Nephron progenitor cell (in vitro differentiated cells): Measurements from ENCODE around the gene SRD5A1.

ENCODE experiments used
- DNase-seq: peaks from one replicate; pipeline ENCODE4 v3.0.0; 2021
- H3K27ac Mint-ChIP-seq: 2 replicates; pipeline ENCODE4 v1.8.0; 2021; ENCODE audit warnings: mild to moderate bottlenecking, moderate library complexity, mixed read lengths
- H3K27me3 Mint-ChIP-seq: 2 replicates; pipeline ENCODE4 v1.8.0; 2021; ENCODE audit warnings: mild to moderate bottlenecking, low read depth, mixed read lengths; ENCODE audit not compliant: poor library complexity
- H3K36me3 Mint-ChIP-seq: 2 replicates; pipeline ENCODE4 v1.8.0; 2021; ENCODE audit warnings: low read depth, mixed read lengths
- H3K4me1 Mint-ChIP-seq: 2 replicates; pipeline ENCODE4 v1.8.0; 2021; ENCODE audit warnings: mixed read lengths
- H3K4me3 Mint-ChIP-seq: 2 replicates; pipeline ENCODE4 v1.8.0; 2021; ENCODE audit warnings: mild to moderate bottlenecking, moderate library complexity, mixed read lengths
- H3K9me3 Mint-ChIP-seq: 2 replicates; pipeline ENCODE4 v1.8.0; 2021; ENCODE audit warnings: mild to moderate bottlenecking, moderate library complexity, mixed read lengths
- TF ChIP-seq, protein P1 (sequence below): fragments of 200-600 bp; sonication (generic); IDR thresholded peaks from 2 replicates; pipeline ENCODE4 v1.5.0; 2021; ENCODE audit warnings: antibody characterized with exemption

SRD5A1 gene

DNA sequence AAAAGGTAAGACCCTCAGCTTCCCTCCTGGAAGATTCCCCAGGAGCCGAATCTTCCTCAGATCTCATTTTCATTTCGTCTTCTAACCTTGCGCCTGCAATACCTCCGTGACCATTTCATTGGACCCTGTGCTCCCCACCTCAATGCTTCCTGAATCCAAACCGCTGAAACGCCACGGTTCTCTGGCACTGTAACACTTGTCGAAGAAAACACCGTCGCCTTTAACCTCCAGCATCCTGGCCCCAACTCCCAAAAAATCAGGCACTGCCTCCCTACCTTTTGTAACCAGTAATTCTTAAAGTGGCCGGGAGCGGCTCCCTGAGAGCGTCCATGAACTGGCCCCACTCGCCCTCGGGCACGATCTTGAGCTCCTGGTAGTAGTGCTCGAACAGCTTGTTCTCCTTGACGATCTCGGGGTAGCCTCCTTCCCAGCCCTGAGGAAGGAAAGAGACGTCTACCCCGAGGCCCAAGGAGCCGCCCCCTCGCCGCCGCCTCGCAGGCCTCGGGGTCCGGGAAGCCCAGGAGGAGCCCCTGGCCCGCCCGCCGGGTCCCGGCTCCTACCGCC, 834 bp upstream of the SRD5A1 start:
- Mint-ChIP-seq H3K4me3 (peak overlapping the region; percentile 99), H3K9me3 (no peaks in the 10 kb centered on the region), H3K36me3 (peaks cover 38% of the 10 kb centered on the region), H3K4me1 (peaks cover 34% of the 10 kb centered on the region), H3K27ac (peak overlapping the region; percentile 93), H3K27me3 (peaks cover 3% of the 10 kb centered on the region)
- no peak for DNase-seq
- TF ChIP-seq, protein P1, sequence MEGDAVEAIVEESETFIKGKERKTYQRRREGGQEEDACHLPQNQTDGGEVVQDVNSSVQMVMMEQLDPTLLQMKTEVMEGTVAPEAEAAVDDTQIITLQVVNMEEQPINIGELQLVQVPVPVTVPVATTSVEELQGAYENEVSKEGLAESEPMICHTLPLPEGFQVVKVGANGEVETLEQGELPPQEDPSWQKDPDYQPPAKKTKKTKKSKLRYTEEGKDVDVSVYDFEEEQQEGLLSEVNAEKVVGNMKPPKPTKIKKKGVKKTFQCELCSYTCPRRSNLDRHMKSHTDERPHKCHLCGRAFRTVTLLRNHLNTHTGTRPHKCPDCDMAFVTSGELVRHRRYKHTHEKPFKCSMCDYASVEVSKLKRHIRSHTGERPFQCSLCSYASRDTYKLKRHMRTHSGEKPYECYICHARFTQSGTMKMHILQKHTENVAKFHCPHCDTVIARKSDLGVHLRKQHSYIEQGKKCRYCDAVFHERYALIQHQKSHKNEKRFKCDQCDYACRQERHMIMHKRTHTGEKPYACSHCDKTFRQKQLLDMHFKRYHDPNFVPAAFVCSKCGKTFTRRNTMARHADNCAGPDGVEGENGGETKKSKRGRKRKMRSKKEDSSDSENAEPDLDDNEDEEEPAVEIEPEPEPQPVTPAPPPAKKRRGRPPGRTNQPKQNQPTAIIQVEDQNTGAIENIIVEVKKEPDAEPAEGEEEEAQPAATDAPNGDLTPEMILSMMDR = no peak

DNA sequence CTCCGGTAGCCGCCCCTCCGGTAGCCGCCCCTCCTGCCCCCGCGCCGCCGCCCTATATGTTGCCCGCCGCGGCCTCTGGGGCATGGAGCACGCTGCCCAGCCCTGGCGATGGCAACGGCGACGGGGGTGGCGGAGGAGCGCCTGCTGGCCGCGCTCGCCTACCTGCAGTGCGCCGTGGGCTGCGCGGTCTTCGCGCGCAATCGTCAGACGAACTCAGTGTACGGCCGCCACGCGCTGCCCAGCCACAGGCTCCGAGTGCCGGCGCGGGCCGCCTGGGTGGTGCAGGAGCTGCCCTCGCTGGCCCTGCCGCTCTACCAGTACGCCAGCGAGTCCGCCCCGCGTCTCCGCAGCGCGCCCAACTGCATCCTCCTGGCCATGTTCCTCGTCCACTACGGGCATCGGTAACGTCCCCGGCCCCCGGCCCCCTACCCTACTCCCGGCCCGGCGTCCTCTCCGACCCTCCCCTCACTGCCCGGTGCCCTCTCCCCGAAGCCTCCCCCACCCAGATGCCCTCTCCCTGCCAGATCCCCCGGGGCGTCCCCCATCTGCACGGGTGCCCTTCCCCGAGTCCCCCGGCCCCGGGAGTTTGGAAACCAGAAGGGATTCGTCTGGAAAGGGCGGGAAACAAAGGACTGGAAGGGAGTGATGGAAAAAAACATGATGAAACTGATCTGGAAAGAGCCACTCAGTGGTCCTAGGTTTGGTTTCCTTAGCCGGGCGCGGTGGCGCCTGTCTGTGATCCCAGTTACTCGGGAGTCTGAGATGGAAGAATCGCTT, 417 bp downstream of the SRD5A1 start:
- TF ChIP-seq, protein P1 = no peak

DNA sequence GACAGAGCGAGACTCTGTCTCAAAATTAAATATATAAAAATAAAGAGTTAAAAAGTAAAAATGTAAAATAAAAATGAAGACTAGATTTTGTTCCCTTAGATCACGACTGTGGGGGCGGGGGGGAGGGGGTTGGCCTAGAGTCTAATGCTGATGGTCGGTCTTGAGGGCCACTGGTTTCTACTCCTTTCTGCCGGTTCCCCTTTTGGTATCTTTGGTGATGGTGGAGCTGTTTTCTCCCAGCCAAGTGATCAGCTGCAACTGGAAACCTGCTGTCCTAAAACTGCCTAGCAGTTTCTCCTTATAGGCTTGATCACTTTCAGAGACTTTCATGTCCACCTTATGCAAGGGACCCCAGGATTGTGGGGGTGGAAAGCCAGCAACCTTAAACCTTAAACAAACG, 1.1 kb downstream of the SRD5A1 start:
- peak overlapping the region; percentile 99 for H3K4me3 Mint-ChIP-seq
- peak overlapping the region; percentile 61 for H3K27ac Mint-ChIP-seq
- peaks cover 3% of the 10 kb centered on the region for H3K27me3 Mint-ChIP-seq
- peaks cover 39% of the 10 kb centered on the region for H3K4me1 Mint-ChIP-seq
- H3K9me3 Mint-ChIP-seq = no peaks in the 10 kb centered on the region
- TF ChIP-seq, protein P1 = no peak
- H3K36me3 Mint-ChIP-seq = peaks cover 25% of the 10 kb centered on the region
- DNase-seq = no peak

More for the DNA sequence above, 417 bp downstream of the SRD5A1 start:
- H3K27me3 Mint-ChIP-seq = peaks cover 3% of the 10 kb centered on the region
- H3K27ac Mint-ChIP-seq = peak overlapping the region; percentile 61
- H3K4me1 Mint-ChIP-seq = peaks cover 39% of the 10 kb centered on the region
- peaks cover 30% of the 10 kb centered on the region for H3K36me3 Mint-ChIP-seq
- H3K9me3 Mint-ChIP-seq = no peaks in the 10 kb centered on the region
- peak; percentile 72 for DNase-seq
- peak overlapping the region; percentile 99 for H3K4me3 Mint-ChIP-seq

DNA sequence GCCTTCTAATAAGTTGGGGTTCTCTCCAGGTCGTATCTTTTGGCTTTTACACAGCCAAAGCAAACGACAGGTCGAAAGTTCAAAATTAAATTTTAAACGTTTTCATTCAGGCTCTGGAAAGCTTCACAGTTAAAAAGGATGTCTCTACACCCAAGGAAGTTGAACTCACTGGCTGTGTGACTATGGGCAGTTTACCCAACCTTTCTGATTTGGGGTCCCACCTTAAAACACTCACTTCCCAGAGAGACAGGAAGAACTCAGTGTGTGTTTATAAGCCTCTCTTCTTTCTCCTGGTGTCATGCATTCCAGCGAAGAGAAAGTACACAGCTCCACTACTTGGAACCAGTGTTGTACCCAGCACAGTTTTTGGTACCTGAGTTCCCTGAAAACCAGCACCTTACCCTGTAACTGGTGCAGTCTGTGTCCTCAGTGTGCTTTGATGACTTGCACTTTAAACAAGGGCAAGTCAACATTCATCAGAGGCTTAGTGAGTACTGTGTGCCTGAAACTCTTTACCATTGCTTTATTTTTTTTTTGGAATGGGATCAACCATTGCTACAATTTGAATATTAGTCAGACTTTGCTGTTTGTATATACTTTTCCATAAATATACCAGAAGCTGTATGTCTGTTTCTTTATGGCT, 1.7 kb downstream of the SRD5A1 start:
- TF ChIP-seq, protein P1 = no peak
- peaks cover 39% of the 10 kb centered on the region for H3K4me1 Mint-ChIP-seq
- DNase-seq = no peak
- H3K4me3 Mint-ChIP-seq = peak overlapping the region; percentile 99
- H3K27me3 Mint-ChIP-seq = peaks cover 3% of the 10 kb centered on the region
- no peak overlapping the region for H3K27ac Mint-ChIP-seq
- no peaks in the 10 kb centered on the region for H3K9me3 Mint-ChIP-seq
- peaks cover 19% of the 10 kb centered on the region for H3K36me3 Mint-ChIP-seq

DNA sequence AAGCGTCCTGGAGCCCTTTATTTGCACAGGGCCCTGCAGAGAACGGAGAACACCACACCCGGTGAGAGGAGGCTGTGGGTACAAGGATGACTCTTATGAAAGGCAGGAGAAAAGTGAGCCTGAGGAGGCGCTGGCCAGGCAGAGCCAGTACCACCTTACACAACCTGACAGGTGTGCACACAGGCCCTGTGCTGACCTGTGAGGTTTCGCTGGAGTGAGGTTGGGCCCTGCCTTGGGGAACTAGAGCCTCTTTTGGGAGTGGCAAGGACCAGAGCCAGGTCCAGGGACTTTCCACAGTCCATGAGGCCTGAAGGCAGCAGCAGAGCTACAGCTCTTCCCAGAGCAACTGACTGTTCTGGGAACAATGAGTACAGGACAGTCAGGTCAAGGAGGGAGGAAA, 3.1 kb downstream of the SRD5A1 start:
- no peak for DNase-seq
- H3K27me3 Mint-ChIP-seq = peaks cover 3% of the 10 kb centered on the region
- peaks cover 40% of the 10 kb centered on the region for H3K4me1 Mint-ChIP-seq
- no peak overlapping the region for H3K27ac Mint-ChIP-seq
- no peak overlapping the region for H3K4me3 Mint-ChIP-seq
- TF ChIP-seq, protein P1 = no peak
- H3K36me3 Mint-ChIP-seq = peaks cover 7% of the 10 kb centered on the region
- no peaks in the 10 kb centered on the region for H3K9me3 Mint-ChIP-seq
